A549 (cell line): ENCODE results near the gene RGS5.

Experiments used
- BHLHE40 ChIP-seq: IDR thresholded peaks from 2 replicates; pipeline ENCODE4 v1.6.1; 2012; ENCODE audit warnings: low read depth, low read length, inconsistent platforms
- CBX2 ChIP-seq: fragments of 200-600 bp; sonication (generic); IDR thresholded peaks from 2 replicates; pipeline ENCODE4 v1.6.1; 2016; ENCODE audit warnings: low read depth, mild to moderate bottlenecking, borderline replicate concordance
- CBX8 ChIP-seq: fragments of 200-600 bp; sonication (generic); IDR thresholded peaks from 2 replicates; pipeline ENCODE4 v1.6.1; 2016
- EP300 ChIP-seq, 2 experiments: fragments of >200 bp; sonication (Bioruptor Twin); formaldehyde crosslinking; IDR thresholded peaks; 2 replicates in 1 of 2; 3 replicates in 1 of 2; pipeline ENCODE4 v1.6.1; 2016 to 2017
- MAFK ChIP-seq: fragments of 450-650 bp; IDR thresholded peaks from 2 replicates; pipeline ENCODE4 v1.6.1; 2014; ENCODE audit not compliant: partially characterized antibody
- POLR2A ChIP-seq: IDR thresholded peaks from 2 replicates; pipeline ENCODE4 v1.6.1; 2012; ENCODE audit warnings: mild to moderate bottlenecking, low read length
- RAD21 ChIP-seq, 2 experiments: fragments of >200 bp in 1 of 2; sonication (Bioruptor Twin) in 1 of 2; formaldehyde crosslinking in 1 of 2; IDR thresholded peaks in 1 of 2; conservative IDR thresholded peaks in 1 of 2; 2 replicates in 1 of 2; 3 replicates in 1 of 2; pipeline ENCODE4 v1.6.1; 2012 to 2018; ENCODE audit warnings: inconsistent platforms in 1 of 2
- RCOR1 ChIP-seq: fragments of 150-350 bp; IDR thresholded peaks from 2 replicates; pipeline ENCODE4 v1.6.1; 2014; ENCODE audit warnings: antibody characterized with exemption, low read length, low read depth
- ZC3H11A ChIP-seq: fragments of 450-650 bp; IDR thresholded peaks from 2 replicates; pipeline ENCODE4 v1.6.1; 2014; ENCODE audit warnings: antibody characterized with exemption, mild to moderate bottlenecking
- TF ChIP-seq, protein P1 (sequence below): IDR thresholded peaks from 2 replicates; pipeline ENCODE4 v1.6.1; 2012
- TF ChIP-seq, protein P2 (sequence below): fragments of >200 bp; sonication (Bioruptor Twin); formaldehyde crosslinking; IDR thresholded peaks from 3 replicates; pipeline ENCODE4 v1.5.1; 2016
- TF ChIP-seq, protein P3 (sequence below): fragments of 200-600 bp; sonication (generic); IDR thresholded peaks from 2 replicates; pipeline ENCODE4 v1.6.1; 2016; ENCODE audit warnings: antibody characterized with exemption, mild to moderate bottlenecking, moderate library complexity

DNA sequence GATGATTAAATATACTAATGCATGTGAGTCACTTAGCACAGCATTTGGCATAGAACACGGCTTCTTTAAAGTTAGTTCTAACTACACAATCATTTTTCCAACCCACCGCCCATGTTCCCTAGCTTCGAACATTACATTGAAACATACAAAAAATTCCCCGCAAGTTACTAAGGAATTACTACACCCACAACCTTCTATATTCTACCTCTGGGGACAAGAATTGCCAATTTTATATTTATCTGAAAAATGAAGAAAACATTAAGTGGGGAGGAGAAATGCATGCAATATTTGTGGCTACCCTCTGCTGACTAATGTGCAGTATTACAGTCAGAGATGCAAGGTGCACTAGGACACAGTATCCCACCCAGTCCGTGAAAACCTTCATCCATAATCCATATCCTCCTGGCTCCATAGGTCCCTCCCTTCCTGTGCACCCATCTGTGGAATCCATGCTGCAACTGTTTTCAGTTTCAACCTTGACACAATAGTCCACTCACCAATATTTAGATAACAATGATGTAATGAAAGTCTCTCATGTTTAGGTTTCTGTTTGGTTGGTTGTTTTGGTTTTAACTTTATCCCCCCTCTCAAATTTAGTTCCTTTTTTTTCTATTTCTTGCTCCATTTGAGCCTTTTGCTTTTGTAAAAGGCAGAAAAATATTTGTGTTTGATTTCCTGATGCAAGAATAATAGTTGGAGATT, 31.6 kb downstream of the RGS5 start:
- TF ChIP-seq, protein P1, sequence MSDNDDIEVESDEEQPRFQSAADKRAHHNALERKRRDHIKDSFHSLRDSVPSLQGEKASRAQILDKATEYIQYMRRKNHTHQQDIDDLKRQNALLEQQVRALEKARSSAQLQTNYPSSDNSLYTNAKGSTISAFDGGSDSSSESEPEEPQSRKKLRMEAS: no peak
- TF ChIP-seq, protein P2, sequence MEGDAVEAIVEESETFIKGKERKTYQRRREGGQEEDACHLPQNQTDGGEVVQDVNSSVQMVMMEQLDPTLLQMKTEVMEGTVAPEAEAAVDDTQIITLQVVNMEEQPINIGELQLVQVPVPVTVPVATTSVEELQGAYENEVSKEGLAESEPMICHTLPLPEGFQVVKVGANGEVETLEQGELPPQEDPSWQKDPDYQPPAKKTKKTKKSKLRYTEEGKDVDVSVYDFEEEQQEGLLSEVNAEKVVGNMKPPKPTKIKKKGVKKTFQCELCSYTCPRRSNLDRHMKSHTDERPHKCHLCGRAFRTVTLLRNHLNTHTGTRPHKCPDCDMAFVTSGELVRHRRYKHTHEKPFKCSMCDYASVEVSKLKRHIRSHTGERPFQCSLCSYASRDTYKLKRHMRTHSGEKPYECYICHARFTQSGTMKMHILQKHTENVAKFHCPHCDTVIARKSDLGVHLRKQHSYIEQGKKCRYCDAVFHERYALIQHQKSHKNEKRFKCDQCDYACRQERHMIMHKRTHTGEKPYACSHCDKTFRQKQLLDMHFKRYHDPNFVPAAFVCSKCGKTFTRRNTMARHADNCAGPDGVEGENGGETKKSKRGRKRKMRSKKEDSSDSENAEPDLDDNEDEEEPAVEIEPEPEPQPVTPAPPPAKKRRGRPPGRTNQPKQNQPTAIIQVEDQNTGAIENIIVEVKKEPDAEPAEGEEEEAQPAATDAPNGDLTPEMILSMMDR: no peak
- TF ChIP-seq CBX2 (no peak), RCOR1 (no peak), RAD21 (conservative IDR thresholded peaks at IDR 0.05 in 1 of 2, IDR thresholded peaks at IDR 0.05 in 1 of 2) (0 out of 5 replicates have a peak, but pooled peaks of 1 of the 2 experiments have one; percentile 33), MAFK (no peak), POLR2A (no peak), CBX8 (no peak), ZC3H11A (no peak), EP300 (IDR thresholded peaks at IDR 0.05) (no peak), BHLHE40 (no peak)
- TF ChIP-seq, protein P3, sequence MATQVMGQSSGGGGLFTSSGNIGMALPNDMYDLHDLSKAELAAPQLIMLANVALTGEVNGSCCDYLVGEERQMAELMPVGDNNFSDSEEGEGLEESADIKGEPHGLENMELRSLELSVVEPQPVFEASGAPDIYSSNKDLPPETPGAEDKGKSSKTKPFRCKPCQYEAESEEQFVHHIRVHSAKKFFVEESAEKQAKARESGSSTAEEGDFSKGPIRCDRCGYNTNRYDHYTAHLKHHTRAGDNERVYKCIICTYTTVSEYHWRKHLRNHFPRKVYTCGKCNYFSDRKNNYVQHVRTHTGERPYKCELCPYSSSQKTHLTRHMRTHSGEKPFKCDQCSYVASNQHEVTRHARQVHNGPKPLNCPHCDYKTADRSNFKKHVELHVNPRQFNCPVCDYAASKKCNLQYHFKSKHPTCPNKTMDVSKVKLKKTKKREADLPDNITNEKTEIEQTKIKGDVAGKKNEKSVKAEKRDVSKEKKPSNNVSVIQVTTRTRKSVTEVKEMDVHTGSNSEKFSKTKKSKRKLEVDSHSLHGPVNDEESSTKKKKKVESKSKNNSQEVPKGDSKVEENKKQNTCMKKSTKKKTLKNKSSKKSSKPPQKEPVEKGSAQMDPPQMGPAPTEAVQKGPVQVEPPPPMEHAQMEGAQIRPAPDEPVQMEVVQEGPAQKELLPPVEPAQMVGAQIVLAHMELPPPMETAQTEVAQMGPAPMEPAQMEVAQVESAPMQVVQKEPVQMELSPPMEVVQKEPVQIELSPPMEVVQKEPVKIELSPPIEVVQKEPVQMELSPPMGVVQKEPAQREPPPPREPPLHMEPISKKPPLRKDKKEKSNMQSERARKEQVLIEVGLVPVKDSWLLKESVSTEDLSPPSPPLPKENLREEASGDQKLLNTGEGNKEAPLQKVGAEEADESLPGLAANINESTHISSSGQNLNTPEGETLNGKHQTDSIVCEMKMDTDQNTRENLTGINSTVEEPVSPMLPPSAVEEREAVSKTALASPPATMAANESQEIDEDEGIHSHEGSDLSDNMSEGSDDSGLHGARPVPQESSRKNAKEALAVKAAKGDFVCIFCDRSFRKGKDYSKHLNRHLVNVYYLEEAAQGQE: no peak
